Testis (tissue), 2 donors: ENCODE measurements around the gene BOLA2B.

Source experiments
- CTCF ChIP-seq, 3 experiments: fragments of 450-650 bp in 2 of 3; fragments of 200-600 bp in 1 of 3; sonication (generic) in 1 of 3; IDR thresholded peaks; one replicate each; pipeline ENCODE4 v1.5.1; 2016 to 2019; ENCODE audit warnings: antibody characterized with exemption in 3 of 3, mild to moderate bottlenecking in 2 of 3, moderate library complexity in 1 of 3
- POLR2A ChIP-seq: fragments of 450-650 bp; IDR thresholded peaks from one replicate; pipeline ENCODE4 v1.6.1; 2017; ENCODE audit warnings: antibody characterized with exemption, mild to moderate bottlenecking, moderate library complexity

- no peak for TF ChIP-seq CTCF (IDR thresholded peaks at IDR 0.05)
- TF ChIP-seq POLR2A = no peak
These were observed 5.4 kb downstream of the BOLA2B start for GRCh38 chr16:30187971-30188561.
